ENCODE measurements around the gene WDTC1. TPM values are rescaled to one million over a fixed set of nuclear protein-coding genes. Genes with fewer than 3 reads are reported as not detected.

The WDTC1 gene
- total and polyA plus RNA-seq, 2 donors (not counting 1 experiment from before 2014, with no cell fraction given): 32.5 to 69.1 TPM

- TF ChIP-seq CTCF (IDR thresholded peaks at IDR 0.05): no peak
- no peak for TF ChIP-seq EZH2 (IDR thresholded peaks at IDR 0.05; ENCODE audit: borderline replicate concordance, insufficient read depth, low read depth, low read length, poor library complexity, severe bottlenecking)
- DNase-seq: no peak
- Histone ChIP-seq H3K9me3 (ENCODE audit: control extremely low read depth in 1 of 3, control insufficient read depth in 2 of 3, insufficient read depth in 1 of 3, low read length in 2 of 3) (no peaks in the 10 kb centered on the region), H3K9ac (ENCODE audit: low read length) (no peak overlapping the region), H3K4me2 (replicated peaks; ENCODE audit: low read depth, low read length, poor library complexity, severe bottlenecking) (no peak overlapping the region), H3K4me1 (ENCODE audit: control insufficient read depth in 2 of 2, insufficient read depth in 2 of 2, low read length in 2 of 2) (no peaks in the 10 kb centered on the region), H3K27ac (ENCODE audit: low read length in 2 of 2) (no peak overlapping the region), H2AFZ (ENCODE audit: insufficient read depth, low read depth, low read length, poor library complexity, severe bottlenecking) (no peak overlapping the region), H3K79me2 (ENCODE audit: control insufficient read depth, insufficient read depth, low read length) (no peaks in the 10 kb centered on the region), H3K36me3 (replicated peaks in 1 of 2; ENCODE audit: control extremely low read depth in 1 of 2, control insufficient read depth in 1 of 2, extremely low read depth in 1 of 2, insufficient read depth in 2 of 2, low read length in 1 of 2) (no peaks in the 10 kb centered on the region), H4K20me1 (ENCODE audit: control insufficient read depth, insufficient read depth, low read length, poor library complexity, severe bottlenecking) (no peaks in the 10 kb centered on the region), H3K27me3 (replicated peaks in 1 of 4; ENCODE audit: control extremely low read depth in 1 of 4, control insufficient read depth in 3 of 4, insufficient read depth in 4 of 4, low read length in 3 of 4) (no peaks in the 10 kb centered on the region), H3K4me3 (ENCODE audit: control extremely low read depth in 1 of 5, extremely low read depth in 1 of 5, insufficient read depth in 1 of 5, low read depth in 2 of 5, low read length in 4 of 5) (no peak overlapping the region)
- H3K4me1 Mint-ChIP-seq: no peaks in the 10 kb centered on the region
- no peak overlapping the region for H3K27ac Mint-ChIP-seq
- ChIA-PET POLR2A (interaction anchor here (0.7 kb wide), 1 partner anchor 291 kb away, joined by 4 read pairs; no protein-coding TSS in a partner anchor), CTCF (interaction anchor here (1.1 to 9.9 kb wide), 5 partner anchors 16 to 243 kb away, joined by 3 to 77 read pairs (median 4); no protein-coding TSS in a partner anchor)
- no peak overlapping the region for H3K4me3 Mint-ChIP-seq
- WGBS (ENCODE audit: insufficient coverage): 85% methylated on average over 2 of the region's 3 CpGs
- no peak for ATAC-seq (ENCODE audit: low read depth)
- H3K27me3 Mint-ChIP-seq: peaks cover 4% of the 10 kb centered on the region
- intact Hi-C loops (cut with micrococcal nuclease): no loop called here
- no peaks in the 10 kb centered on the region for H3K9me3 Mint-ChIP-seq (ENCODE audit: insufficient read depth)
Measured at GRCh38 chr1:27314169-27314568, 79.7 kb downstream of the WDTC1 start.

- no peak overlapping the region for H3K4me3 ChIP-seq (ENCODE audit: control extremely low read depth in 1 of 5, extremely low read depth in 1 of 5, insufficient read depth in 1 of 5, low read depth in 2 of 5, low read length in 4 of 5)
- no peak overlapping the region for H3K27ac ChIP-seq (ENCODE audit: low read length in 2 of 2)
- no peak overlapping the region for H3K4me2 ChIP-seq (replicated peaks; ENCODE audit: low read depth, low read length, poor library complexity, severe bottlenecking)
- no peaks in the 10 kb centered on the region for H3K36me3 ChIP-seq (replicated peaks in 1 of 2; ENCODE audit: control extremely low read depth in 1 of 2, control insufficient read depth in 1 of 2, extremely low read depth in 1 of 2, insufficient read depth in 2 of 2, low read length in 1 of 2)
- no peaks in the 10 kb centered on the region for H4K20me1 ChIP-seq (ENCODE audit: control insufficient read depth, insufficient read depth, low read length, poor library complexity, severe bottlenecking)
- H3K4me1 ChIP-seq (ENCODE audit: control insufficient read depth in 2 of 2, insufficient read depth in 2 of 2, low read length in 2 of 2): no peaks in the 10 kb centered on the region
- WGBS (ENCODE audit: insufficient coverage): no CpG with 5 or more reads among the region's 2 CpGs
- TF ChIP-seq EZH2 (IDR thresholded peaks at IDR 0.05; ENCODE audit: borderline replicate concordance, insufficient read depth, low read depth, low read length, poor library complexity, severe bottlenecking) (no peak), CTCF (IDR thresholded peaks at IDR 0.05) (no peak)
- DNase-seq: no peak
- peaks cover 6% of the 10 kb centered on the region for H3K27me3 Mint-ChIP-seq
- H2AFZ ChIP-seq (ENCODE audit: insufficient read depth, low read depth, low read length, poor library complexity, severe bottlenecking): no peak overlapping the region
- H3K27ac Mint-ChIP-seq: no peak overlapping the region
- no peaks in the 10 kb centered on the region for H3K4me1 Mint-ChIP-seq
- H3K27me3 ChIP-seq (replicated peaks in 1 of 4; ENCODE audit: control extremely low read depth in 1 of 4, control insufficient read depth in 3 of 4, insufficient read depth in 4 of 4, low read length in 3 of 4): no peaks in the 10 kb centered on the region
- no peaks in the 10 kb centered on the region for H3K9me3 Mint-ChIP-seq (ENCODE audit: insufficient read depth)
- H3K79me2 ChIP-seq (ENCODE audit: control insufficient read depth, insufficient read depth, low read length): no peaks in the 10 kb centered on the region
- H3K9ac ChIP-seq (ENCODE audit: low read length): no peak overlapping the region
- no peak for ATAC-seq (ENCODE audit: low read depth)
- no peaks in the 10 kb centered on the region for H3K9me3 ChIP-seq (ENCODE audit: control extremely low read depth in 1 of 3, control insufficient read depth in 2 of 3, insufficient read depth in 1 of 3, low read length in 2 of 3)
- ChIA-PET POLR2A (interaction anchor here (0.7 kb wide), 1 partner anchor 291 kb away, joined by 4 read pairs; no protein-coding TSS in a partner anchor), CTCF (interaction anchor here (0.7 to 9.9 kb wide), 3 partner anchors 11 to 74 kb away, joined by 3 to 77 read pairs (median 4); no protein-coding TSS in a partner anchor)
- intact Hi-C loops (cut with micrococcal nuclease): no loop called here
- H3K4me3 Mint-ChIP-seq: no peak overlapping the region
Measured at GRCh38 chr1:27314737-27315136, 80.3 kb downstream of the WDTC1 start.

Measured in B cell (primary cell).